ENCODE measurements around the gene CFAP65. TPM values are rescaled to one million over a fixed set of nuclear protein-coding genes. Genes with fewer than 3 reads are reported as not detected.

The CFAP65 gene
- total and polyA plus RNA-seq, 2 of the 13 experiments (the other 11 are each of a cell fraction or from before 2014, with no cell fraction given) = 0.05 TPM; not detected in 1

- TF ChIP-seq CTCF (CRISPR knock-in tag; IDR thresholded peaks at IDR 0.05) (no peak; the same call in 1 of the 2 replicates), REL (CRISPR knock-in tag; conservative IDR thresholded peaks at IDR 0.05) (no peak), ZNF556 (CRISPR knock-in tag; IDR thresholded peaks at IDR 0.05; ENCODE audit: borderline replicate concordance) (no peak), BCLAF1 (IDR thresholded peaks at IDR 0.05) (no peak), ZBTB43 (CRISPR knock-in tag; conservative IDR thresholded peaks at IDR 0.05) (no peak), BHLHE40 (IDR thresholded peaks at IDR 0.05; ENCODE audit: low read length) (no peak), ZSCAN31 (CRISPR knock-in tag; IDR thresholded peaks at IDR 0.05; ENCODE audit: low read depth) (peak; percentile 11; the same call in 1 of the 2 replicates), KAT8 (CRISPR knock-in tag; IDR thresholded peaks at IDR 0.05) (no peak), ZFX (CRISPR knock-in tag; IDR thresholded peaks at IDR 0.05; ENCODE audit: low read depth) (0 out of 2 replicates have a peak, but pooled peaks have one; percentile 37), NCOR1 (IDR thresholded peaks at IDR 0.05; ENCODE audit: borderline replicate concordance, low read length) (peak; percentile 82; the same call in 1 of the 2 replicates), ATF7-NPFF (CRISPR knock-in tag; IDR thresholded peaks at IDR 0.05; ENCODE audit: low read depth) (0 out of 2 replicates have a peak, but pooled peaks have one; percentile 25), PHF21A (CRISPR knock-in tag; IDR thresholded peaks at IDR 0.05) (peak; percentile 95), ZNF589 (CRISPR knock-in tag; conservative IDR thresholded peaks at IDR 0.05) (no peak), SP140L (CRISPR knock-in tag; IDR thresholded peaks at IDR 0.05; ENCODE audit: borderline replicate concordance) (0 out of 2 replicates have a peak, but pooled peaks have one; percentile 54), MAFF (IDR thresholded peaks at IDR 0.05; ENCODE audit: low read depth, low read length) (no peak), MAF1 (CRISPR knock-in tag; IDR thresholded peaks at IDR 0.05; ENCODE audit: borderline replicate concordance) (no peak), ZNF264 (CRISPR knock-in tag; IDR thresholded peaks at IDR 0.05) (no peak), GPBP1L1 (CRISPR knock-in tag; IDR thresholded peaks at IDR 0.05) (no peak)
- TF ChIP-seq, protein P1, sequence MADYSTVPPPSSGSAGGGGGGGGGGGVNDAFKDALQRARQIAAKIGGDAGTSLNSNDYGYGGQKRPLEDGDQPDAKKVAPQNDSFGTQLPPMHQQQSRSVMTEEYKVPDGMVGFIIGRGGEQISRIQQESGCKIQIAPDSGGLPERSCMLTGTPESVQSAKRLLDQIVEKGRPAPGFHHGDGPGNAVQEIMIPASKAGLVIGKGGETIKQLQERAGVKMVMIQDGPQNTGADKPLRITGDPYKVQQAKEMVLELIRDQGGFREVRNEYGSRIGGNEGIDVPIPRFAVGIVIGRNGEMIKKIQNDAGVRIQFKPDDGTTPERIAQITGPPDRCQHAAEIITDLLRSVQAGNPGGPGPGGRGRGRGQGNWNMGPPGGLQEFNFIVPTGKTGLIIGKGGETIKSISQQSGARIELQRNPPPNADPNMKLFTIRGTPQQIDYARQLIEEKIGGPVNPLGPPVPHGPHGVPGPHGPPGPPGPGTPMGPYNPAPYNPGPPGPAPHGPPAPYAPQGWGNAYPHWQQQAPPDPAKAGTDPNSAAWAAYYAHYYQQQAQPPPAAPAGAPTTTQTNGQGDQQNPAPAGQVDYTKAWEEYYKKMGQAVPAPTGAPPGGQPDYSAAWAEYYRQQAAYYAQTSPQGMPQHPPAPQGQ (CRISPR knock-in tag; IDR thresholded peaks at IDR 0.05; ENCODE audit: borderline replicate concordance) = 0 out of 2 replicates have a peak, but pooled peaks have one; percentile 46
Observed at GRCh38 chr2:219071131-219071816, 30.0 kb upstream of the CFAP65 start (continued).

All from HepG2 (cell line).